Measurements from ENCODE around the gene DAAM1. TPM values are rescaled to one million over a fixed set of nuclear protein-coding genes. Genes with fewer than 3 reads are reported as not detected.

The DAAM1 gene
- total and polyA plus RNA-seq, 8 donors = 5.8 to 204 (median 31.3) TPM

- 81 to 89% (median 86%) methylated on average over 3 of the region's 3 CpGs for WGBS, 5 donors
Measured at GRCh38 chr14:59370158-59370742, 181.8 kb downstream of the DAAM1 start.

GRCh38 chr14:59371771-59372170 is 183.3 kb downstream of the DAAM1 start:
- 30 to 54% (median 37%) methylated on average over 2 of the region's 2 CpGs for WGBS, 5 donors
- Histone ChIP-seq H3K27ac (no peak overlapping the region), H3K4me1 (no peaks in the 10 kb centered on the region), H3K27me3 (no peaks in the 10 kb centered on the region), H3K36me3 (peaks cover 0 to 29% (median 22%) of the 10 kb centered on the region in 4 donors), H3K9me3 (no peaks in the 10 kb centered on the region), H3K4me3 (no peak overlapping the region)
- intact Hi-C loops (cut with DNase I; ENCODE audit: low total_unique reads) = no loop called here
- TF ChIP-seq, protein P1, sequence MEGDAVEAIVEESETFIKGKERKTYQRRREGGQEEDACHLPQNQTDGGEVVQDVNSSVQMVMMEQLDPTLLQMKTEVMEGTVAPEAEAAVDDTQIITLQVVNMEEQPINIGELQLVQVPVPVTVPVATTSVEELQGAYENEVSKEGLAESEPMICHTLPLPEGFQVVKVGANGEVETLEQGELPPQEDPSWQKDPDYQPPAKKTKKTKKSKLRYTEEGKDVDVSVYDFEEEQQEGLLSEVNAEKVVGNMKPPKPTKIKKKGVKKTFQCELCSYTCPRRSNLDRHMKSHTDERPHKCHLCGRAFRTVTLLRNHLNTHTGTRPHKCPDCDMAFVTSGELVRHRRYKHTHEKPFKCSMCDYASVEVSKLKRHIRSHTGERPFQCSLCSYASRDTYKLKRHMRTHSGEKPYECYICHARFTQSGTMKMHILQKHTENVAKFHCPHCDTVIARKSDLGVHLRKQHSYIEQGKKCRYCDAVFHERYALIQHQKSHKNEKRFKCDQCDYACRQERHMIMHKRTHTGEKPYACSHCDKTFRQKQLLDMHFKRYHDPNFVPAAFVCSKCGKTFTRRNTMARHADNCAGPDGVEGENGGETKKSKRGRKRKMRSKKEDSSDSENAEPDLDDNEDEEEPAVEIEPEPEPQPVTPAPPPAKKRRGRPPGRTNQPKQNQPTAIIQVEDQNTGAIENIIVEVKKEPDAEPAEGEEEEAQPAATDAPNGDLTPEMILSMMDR (IDR thresholded peaks at IDR 0.05) = no peak
- no peak for TF ChIP-seq POLR2A (IDR thresholded peaks at IDR 0.05)
- no peak for TF ChIP-seq POLR2AphosphoS5 (IDR thresholded peaks at IDR 0.05)
- no peak for DNase-seq

More at GRCh38 chr14:59370158-59370742, 181.8 kb downstream of the DAAM1 start:
- no peaks in the 10 kb centered on the region for H3K27me3 ChIP-seq
- no peak for TF ChIP-seq POLR2AphosphoS5 (IDR thresholded peaks at IDR 0.05)
- TF ChIP-seq, protein P1 (IDR thresholded peaks at IDR 0.05) = no peak
- no peak for TF ChIP-seq EP300 (IDR thresholded peaks at IDR 0.05)
- TF ChIP-seq POLR2A (IDR thresholded peaks at IDR 0.05) = no peak
- intact Hi-C loops (cut with DNase I; ENCODE audit: low total_unique reads) = no loop called here
- H3K36me3 ChIP-seq = peaks cover 0 to 36% (median 23%) of the 10 kb centered on the region in 4 donors
- H3K27ac ChIP-seq = no peak overlapping the region
- H3K4me3 ChIP-seq = no peak overlapping the region
- H3K9me3 ChIP-seq = no peaks in the 10 kb centered on the region
- no peaks in the 10 kb centered on the region for H3K4me1 ChIP-seq
- DNase-seq = no peak

DNA sequence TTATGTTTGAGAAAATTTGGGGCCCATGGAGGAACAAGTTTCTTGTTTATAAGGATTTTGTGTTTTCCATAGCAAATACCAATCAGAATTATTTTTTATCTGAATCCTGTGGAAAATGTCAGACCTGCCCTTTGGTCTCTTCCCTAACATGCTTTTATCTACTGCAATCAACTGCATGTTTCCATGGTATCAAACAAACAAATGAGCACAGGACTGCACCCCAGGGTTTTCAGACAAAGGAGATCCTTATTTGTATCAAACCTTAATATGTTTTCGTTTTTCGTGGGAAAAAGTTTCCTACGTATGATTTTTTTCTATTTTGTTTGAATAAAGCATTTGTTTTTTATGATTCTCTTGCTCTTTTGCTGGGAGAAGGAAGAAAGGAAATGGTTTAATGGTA is 185.6 kb downstream of the DAAM1 start:
- no peak for TF ChIP-seq EP300 (IDR thresholded peaks at IDR 0.05)
- Histone ChIP-seq H3K4me1 (peaks cover 0 to 8% (median 2%) of the 10 kb centered on the region in 4 donors), H3K9me3 (no peaks in the 10 kb centered on the region), H3K27me3 (no peaks in the 10 kb centered on the region), H3K36me3 (peaks cover 0 to 6% (median 3%) of the 10 kb centered on the region in 4 donors), H3K27ac (no peak overlapping the region), H3K4me3 (no peak overlapping the region)
- no peak for DNase-seq
- WGBS, 5 donors = 63 to 79% (median 66%) methylated on average over 3 of the region's 3 CpGs
- intact Hi-C loops (cut with DNase I; ENCODE audit: low total_unique reads) = no loop called here

GRCh38 chr14:59376686-59377085 is 188.2 kb downstream of the DAAM1 start:
- WGBS, 5 donors = 78 to 89% (median 87%) methylated on average over 3 of the region's 3 CpGs
- Histone ChIP-seq H3K9me3 (no peaks in the 10 kb centered on the region), H3K4me3 (no peak overlapping the region), H3K36me3 (no peaks in the 10 kb centered on the region), H3K27ac (peak overlapping the region in 3 of 5 donors; percentile 40 to 55 (median 43)), H3K4me1 (peaks cover 0 to 8% (median 2%) of the 10 kb centered on the region in 4 donors), H3K27me3 (no peaks in the 10 kb centered on the region)
- intact Hi-C loops (cut with DNase I; ENCODE audit: low total_unique reads) = no loop called here
- no peak for DNase-seq
- no peak for TF ChIP-seq POLR2AphosphoS5 (IDR thresholded peaks at IDR 0.05)
- no peak for TF ChIP-seq POLR2A (IDR thresholded peaks at IDR 0.05)
- no peak for TF ChIP-seq EP300 (IDR thresholded peaks at IDR 0.05)
- TF ChIP-seq, protein P1 (IDR thresholded peaks at IDR 0.05) = no peak

GRCh38 chr14:59377491-59377890 is 189.0 kb downstream of the DAAM1 start:
- 67 to 82% (median 73%) methylated on average over 3 of the region's 3 CpGs for whole genome bisulfite sequencing, 5 donors
- Histone ChIP-seq H3K9me3 (no peaks in the 10 kb centered on the region), H3K4me1 (peaks cover 0 to 8% (median 2%) of the 10 kb centered on the region in 4 donors), H3K27me3 (no peaks in the 10 kb centered on the region), H3K27ac (peak overlapping the region in 4 of 5 donors; percentile 4 to 55 (median 42)), H3K4me3 (no peak overlapping the region), H3K36me3 (no peaks in the 10 kb centered on the region)
- TF ChIP-seq POLR2A (IDR thresholded peaks at IDR 0.05) (no peak), EP300 (IDR thresholded peaks at IDR 0.05) (no peak), POLR2AphosphoS5 (IDR thresholded peaks at IDR 0.05) (no peak)
- TF ChIP-seq, protein P1 (IDR thresholded peaks at IDR 0.05) = no peak
- intact Hi-C loops (cut with DNase I; ENCODE audit: low total_unique reads) = no loop called here
- peak in 1 of 2 donors; percentile 60 for DNase-seq
